ENCODE data around the gene TPM3. TPM values are rescaled to one million over a fixed set of nuclear protein-coding genes. Genes with fewer than 3 reads are reported as not detected.
"Not testable (repeated sequence)": the region's sequence is repeated elsewhere in the genome, so short reads cannot be mapped to it uniquely, and the experiment has no call there.

The TPM3 gene
- total RNA-seq, 1 donor from 2014 or later: 161 TPM

- peaks cover 46% of the 10 kb centered on the region for H3K4me1 ChIP-seq
These were observed 37.8 kb downstream of the TPM3 start for GRCh38 chr1:154154053-154154452.

GRCh38 chr1:154151311-154151710 is 40.6 kb downstream of the TPM3 start:
- Histone ChIP-seq H3K4me3 (no peak overlapping the region), H3K9me3 (replicated peaks) (no peaks in the 10 kb centered on the region), H3K4me1 (peaks cover 28% of the 10 kb centered on the region), H3K27ac (replicated peaks) (no peak overlapping the region), H3K36me3 (peaks cover 7% of the 10 kb centered on the region), H3K27me3 (ENCODE audit: low read depth) (no peaks in the 10 kb centered on the region)
- TF ChIP-seq CTCF (IDR thresholded peaks at IDR 0.05; ENCODE audit: borderline replicate concordance): no peak
- intact Hi-C loops (cut with micrococcal nuclease): no loop called here
- no peak for DNase-seq

More at GRCh38 chr1:154154053-154154452, 37.8 kb downstream of the TPM3 start:
- intact Hi-C loops (cut with micrococcal nuclease): no loop called here
- H3K9me3 ChIP-seq (replicated peaks): no peaks in the 10 kb centered on the region
- H3K27me3 ChIP-seq (ENCODE audit: low read depth): no peaks in the 10 kb centered on the region
- TF ChIP-seq CTCF (IDR thresholded peaks at IDR 0.05; ENCODE audit: borderline replicate concordance): no peak
- DNase-seq: no peak
- H3K27ac ChIP-seq (replicated peaks): peak overlapping the region; percentile 85
- H3K36me3 ChIP-seq: peaks cover 28% of the 10 kb centered on the region
- peak overlapping the region; percentile 68 for H3K4me3 ChIP-seq

GRCh38 chr1:154148807-154149206 is 43.1 kb downstream of the TPM3 start:
- Histone ChIP-seq H3K27me3 (ENCODE audit: low read depth) (no peaks in the 10 kb centered on the region), H3K9me3 (replicated peaks) (no peaks in the 10 kb centered on the region), H3K4me3 (no peak overlapping the region), H3K27ac (replicated peaks) (no peak overlapping the region), H3K4me1 (peaks cover 7% of the 10 kb centered on the region), H3K36me3 (no peaks in the 10 kb centered on the region)
- TF ChIP-seq CTCF (IDR thresholded peaks at IDR 0.05; ENCODE audit: borderline replicate concordance): no peak
- DNase-seq: no peak
- intact Hi-C loops (cut with micrococcal nuclease): no loop called here

- DNase-seq; H3K4me1 ChIP-seq; intact Hi-C loops (cut with micrococcal nuclease); H3K9me3 ChIP-seq (replicated peaks); H3K36me3 ChIP-seq; H3K27ac ChIP-seq (replicated peaks); H3K4me3 ChIP-seq; H3K27me3 ChIP-seq (ENCODE audit: low read depth): not testable (repeated sequence)
These were observed 44.4 kb downstream of the TPM3 start for GRCh38 chr1:154147505-154147904.

- H3K4me1 ChIP-seq: no peaks in the 10 kb centered on the region
- no peaks in the 10 kb centered on the region for H3K27me3 ChIP-seq (ENCODE audit: low read depth)
- H3K9me3 ChIP-seq (replicated peaks): no peaks in the 10 kb centered on the region
- no peak overlapping the region for H3K27ac ChIP-seq (replicated peaks)
- no peak overlapping the region for H3K4me3 ChIP-seq
- H3K36me3 ChIP-seq: no peaks in the 10 kb centered on the region
- TF ChIP-seq CTCF (IDR thresholded peaks at IDR 0.05; ENCODE audit: borderline replicate concordance): peak; percentile 32
- no peak for DNase-seq
- intact Hi-C loops (cut with micrococcal nuclease): no loop called here
These were observed 45.9 kb downstream of the TPM3 start for GRCh38 chr1:154145986-154146385.

GRCh38 chr1:154142358-154142757 is 49.5 kb downstream of the TPM3 start:
- no peaks in the 10 kb centered on the region for H3K27me3 ChIP-seq (ENCODE audit: low read depth)
- H3K9me3 ChIP-seq (replicated peaks): no peaks in the 10 kb centered on the region
- H3K4me3 ChIP-seq: no peak overlapping the region
- no peak for DNase-seq
- no peak for TF ChIP-seq CTCF (IDR thresholded peaks at IDR 0.05; ENCODE audit: borderline replicate concordance)
- intact Hi-C loops (cut with micrococcal nuclease): no loop called here
- no peaks in the 10 kb centered on the region for H3K36me3 ChIP-seq
- H3K4me1 ChIP-seq: no peaks in the 10 kb centered on the region
- H3K27ac ChIP-seq (replicated peaks): no peak overlapping the region
